ENCODE measurements around the gene NR2F2.
A peak's percentile ranks its signal among the peaks of the same experiment; 100 is the strongest.

Gene NR2F2

DNA sequence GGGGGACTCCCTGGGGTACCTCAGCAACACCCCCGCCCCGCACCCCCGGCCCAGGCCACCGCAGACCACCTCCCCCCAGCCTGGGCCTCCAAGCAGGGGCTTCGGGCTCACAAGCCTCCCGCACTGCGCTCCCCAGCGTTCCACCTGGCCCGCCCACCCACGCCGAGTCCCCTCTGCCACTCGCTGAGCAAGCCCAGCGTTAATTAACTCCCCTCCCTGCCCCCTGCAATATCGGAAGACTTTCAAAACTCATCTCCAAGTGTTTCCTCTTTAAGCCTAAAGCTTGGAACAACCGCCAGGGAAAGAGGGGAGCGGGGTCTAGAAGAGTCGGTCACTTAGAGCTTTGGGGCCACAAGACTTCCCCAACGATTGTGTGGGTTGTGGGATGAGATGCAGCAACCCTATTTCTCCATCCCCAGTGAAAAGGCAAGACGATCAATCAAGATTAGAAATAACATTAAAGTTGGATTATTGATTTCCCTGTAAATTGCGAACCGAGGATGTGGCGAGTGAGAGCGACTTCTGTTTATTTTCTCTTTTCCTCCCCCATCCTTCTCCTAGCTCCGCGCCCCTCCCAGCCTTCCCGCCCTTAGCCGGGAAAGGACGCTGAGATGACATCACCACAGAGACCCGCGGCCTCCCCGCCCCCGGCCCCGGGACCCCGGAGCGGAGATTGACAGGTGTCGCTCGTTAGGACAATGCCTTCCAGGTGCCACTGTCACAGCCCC, 30.2 kb downstream of the NR2F2 start:
- TF ChIP-seq, protein P1, sequence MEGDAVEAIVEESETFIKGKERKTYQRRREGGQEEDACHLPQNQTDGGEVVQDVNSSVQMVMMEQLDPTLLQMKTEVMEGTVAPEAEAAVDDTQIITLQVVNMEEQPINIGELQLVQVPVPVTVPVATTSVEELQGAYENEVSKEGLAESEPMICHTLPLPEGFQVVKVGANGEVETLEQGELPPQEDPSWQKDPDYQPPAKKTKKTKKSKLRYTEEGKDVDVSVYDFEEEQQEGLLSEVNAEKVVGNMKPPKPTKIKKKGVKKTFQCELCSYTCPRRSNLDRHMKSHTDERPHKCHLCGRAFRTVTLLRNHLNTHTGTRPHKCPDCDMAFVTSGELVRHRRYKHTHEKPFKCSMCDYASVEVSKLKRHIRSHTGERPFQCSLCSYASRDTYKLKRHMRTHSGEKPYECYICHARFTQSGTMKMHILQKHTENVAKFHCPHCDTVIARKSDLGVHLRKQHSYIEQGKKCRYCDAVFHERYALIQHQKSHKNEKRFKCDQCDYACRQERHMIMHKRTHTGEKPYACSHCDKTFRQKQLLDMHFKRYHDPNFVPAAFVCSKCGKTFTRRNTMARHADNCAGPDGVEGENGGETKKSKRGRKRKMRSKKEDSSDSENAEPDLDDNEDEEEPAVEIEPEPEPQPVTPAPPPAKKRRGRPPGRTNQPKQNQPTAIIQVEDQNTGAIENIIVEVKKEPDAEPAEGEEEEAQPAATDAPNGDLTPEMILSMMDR (IDR thresholded peaks at IDR 0.05; ENCODE audit: insufficient read depth, low read depth, low read length, missing control alignments), result no peak
- H3K4me3 ChIP-seq (ENCODE audit: low read depth, low read length), result no peak overlapping the region
- no peak for DNase-seq (ENCODE audit: low read depth)

DNA sequence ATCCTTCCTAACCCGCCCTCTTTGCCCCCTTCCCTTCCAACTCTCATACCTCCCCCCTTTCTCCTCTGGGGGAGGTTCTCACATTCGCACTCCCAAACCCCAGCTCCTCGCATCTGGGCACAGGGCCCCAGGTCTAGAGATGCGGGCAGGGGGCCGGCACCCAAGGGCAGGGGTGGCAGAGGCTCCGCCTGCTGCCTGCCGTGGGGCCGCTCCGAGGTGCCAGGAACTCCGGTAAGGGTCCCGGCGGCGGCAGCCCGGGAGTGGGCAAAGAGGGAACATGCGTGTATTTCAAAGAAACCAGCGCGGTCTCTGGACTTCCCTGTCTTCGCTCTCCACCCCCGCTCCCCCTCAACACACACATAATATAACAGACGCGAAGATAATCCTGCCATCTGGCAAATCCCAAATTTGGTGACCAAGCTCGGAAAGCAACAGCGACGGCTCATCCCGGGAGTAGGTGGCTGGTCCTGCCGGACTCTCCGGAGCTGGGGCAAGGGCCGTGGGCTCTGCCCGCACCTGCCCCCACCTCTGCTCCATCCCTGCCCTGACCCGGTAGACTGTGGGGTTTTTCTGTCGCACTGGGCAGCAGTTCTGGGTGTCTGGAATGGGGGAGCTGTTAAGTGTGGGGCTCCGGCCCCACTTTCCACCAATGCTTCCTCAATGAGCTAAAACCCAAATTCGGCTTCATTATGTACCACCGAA, 31.0 kb downstream of the NR2F2 start:
- no peak for DNase-seq (ENCODE audit: low read depth)
- no peak overlapping the region for H3K4me3 ChIP-seq (ENCODE audit: low read depth, low read length)
- TF ChIP-seq, protein P1 (IDR thresholded peaks at IDR 0.05; ENCODE audit: insufficient read depth, low read depth, low read length, missing control alignments), result no peak

DNA sequence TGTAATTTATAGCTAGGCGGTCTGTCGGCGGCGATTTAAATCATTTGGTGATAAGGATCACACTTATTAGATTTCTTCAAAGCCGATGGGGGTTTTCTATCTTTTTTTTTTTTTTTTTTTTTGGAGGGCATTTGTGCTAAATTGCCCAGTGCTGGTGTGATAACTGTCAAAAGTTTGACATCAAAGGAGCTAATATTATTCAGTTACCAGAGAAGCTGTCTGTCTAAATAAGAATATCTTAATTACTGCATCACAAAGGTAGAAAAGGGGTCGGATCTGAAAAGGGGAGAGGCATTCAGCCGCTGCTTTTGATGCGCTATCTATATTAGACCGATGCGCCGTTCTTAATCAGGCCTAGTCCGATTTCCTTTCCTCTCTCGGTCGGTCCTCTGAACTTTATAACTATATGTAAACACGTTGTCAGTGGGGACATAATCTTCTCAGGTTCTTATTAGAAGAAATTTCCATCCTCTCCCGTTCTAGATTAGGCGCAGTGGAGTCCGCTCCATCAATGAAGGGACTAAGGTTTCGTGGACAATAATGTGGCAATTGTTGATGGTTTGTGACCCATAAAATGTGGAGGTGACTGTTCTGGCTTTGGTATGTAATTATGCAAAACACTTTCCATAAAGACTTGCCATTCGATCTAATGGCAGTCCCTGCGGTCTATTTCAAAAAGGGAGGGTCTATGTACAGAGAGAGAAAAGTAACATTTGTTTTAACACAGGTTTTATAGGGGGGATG, 31.7 kb downstream of the NR2F2 start:
- TF ChIP-seq, protein P1 (IDR thresholded peaks at IDR 0.05; ENCODE audit: insufficient read depth, low read depth, low read length, missing control alignments), result no peak
- no peak for DNase-seq (ENCODE audit: low read depth)
- no peak overlapping the region for H3K4me3 ChIP-seq (ENCODE audit: low read depth, low read length)

GRCh38 chr15:96362755-96363651, 32.5 kb downstream of the NR2F2 start:
- TF ChIP-seq, protein P1 (IDR thresholded peaks at IDR 0.05; ENCODE audit: insufficient read depth, low read depth, low read length, missing control alignments), result no peak
- DNase-seq (ENCODE audit: low read depth), result peak; percentile 14
- no peak overlapping the region for H3K4me3 ChIP-seq (ENCODE audit: low read depth, low read length)

DNA sequence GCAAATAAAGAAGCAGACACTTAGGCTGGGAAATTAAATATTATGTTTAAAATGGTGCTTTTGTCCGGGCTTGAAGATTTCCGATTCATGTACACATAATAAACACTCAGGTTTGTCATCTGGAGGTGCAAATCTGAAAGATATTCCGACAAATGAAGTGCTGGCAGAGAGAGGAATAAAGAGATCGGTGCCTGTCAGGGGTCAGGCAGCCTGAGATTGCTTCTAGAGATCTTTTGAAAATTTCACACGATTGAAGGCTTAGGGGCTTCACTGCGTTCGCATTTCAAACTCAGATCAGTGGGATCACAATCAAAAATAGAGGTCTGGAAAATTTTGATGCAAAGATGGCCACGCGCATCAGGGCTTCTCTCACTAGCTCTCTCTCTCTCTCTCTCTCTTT, 33.2 kb downstream of the NR2F2 start:
- no peak overlapping the region for H3K4me3 ChIP-seq (ENCODE audit: low read depth, low read length)
- no peak for DNase-seq (ENCODE audit: low read depth)
- TF ChIP-seq, protein P1 (IDR thresholded peaks at IDR 0.05; ENCODE audit: insufficient read depth, low read depth, low read length, missing control alignments), result no peak

- no peak for DNase-seq (ENCODE audit: low read depth)
- TF ChIP-seq, protein P1 (IDR thresholded peaks at IDR 0.05; ENCODE audit: insufficient read depth, low read depth, low read length, missing control alignments), result no peak
- H3K4me3 ChIP-seq (ENCODE audit: low read depth, low read length), result no peak overlapping the region
Measured at GRCh38 chr15:96365781-96366525, 35.5 kb downstream of the NR2F2 start.

Measured in GM12865 (cell line).